HepG2 (cell line): ENCODE measurements around the gene GLTPD2. TPM values are rescaled to one million over a fixed set of nuclear protein-coding genes. Genes with fewer than 3 reads are reported as not detected.

ENCODE experiments used
- MZF1 ChIP-seq: sonication (generic); formaldehyde crosslinking; IDR thresholded peaks from 2 replicates; pipeline ENCODE4 v1.8.1; 2023; ENCODE audit warnings: mild to moderate bottlenecking, missing genetic modification reagents, borderline replicate concordance
- RAD21 ChIP-seq: fragments of 450-650 bp; formaldehyde crosslinking; IDR thresholded peaks from 2 replicates; pipeline ENCODE4 v1.5.0; 2020; ENCODE audit warnings: mild to moderate bottlenecking
- RERE ChIP-seq: IDR thresholded peaks from 2 replicates; pipeline ENCODE4 v1.6.1; 2016; ENCODE audit warnings: low read depth, missing genetic modification reagents, missing compliant biosample characterization
- STAT6 ChIP-seq: sonication (generic); formaldehyde crosslinking; IDR thresholded peaks from 2 replicates; pipeline ENCODE4 v1.4.0; 2020; ENCODE audit warnings: missing genetic modification reagents, mild to moderate bottlenecking, borderline replicate concordance
- TAF15 ChIP-seq: fragments of 200-400 bp; formaldehyde crosslinking; IDR thresholded peaks from one replicate; pipeline ENCODE4 v1.6.1; 2018; ENCODE audit warnings: mild to moderate bottlenecking, low read depth, low read length; ENCODE audit not compliant: poor library complexity, severe bottlenecking
- TEAD3 ChIP-seq: optimal IDR thresholded peaks from 2 replicates; pipeline ENCODE3; 2016; ENCODE audit warnings: borderline replicate concordance
- THAP7 ChIP-seq: sonication (generic); formaldehyde crosslinking; IDR thresholded peaks from 2 replicates; pipeline ENCODE4 v1.8.1; 2023; ENCODE audit warnings: mild to moderate bottlenecking, missing genetic modification reagents
- ZFY ChIP-seq: sonication (generic); formaldehyde crosslinking; IDR thresholded peaks from 2 replicates; pipeline ENCODE4 v1.4.0; 2020; ENCODE audit warnings: missing genetic modification reagents
- ZMYM3 ChIP-seq: sonication (generic); formaldehyde crosslinking; IDR thresholded peaks from 2 replicates; pipeline ENCODE4 v1.5.1; 2020; ENCODE audit warnings: mild to moderate bottlenecking, missing genetic modification reagents
- ZMYM4 ChIP-seq: sonication (generic); formaldehyde crosslinking; IDR thresholded peaks from 2 replicates; pipeline ENCODE4 v1.8.1; 2023; ENCODE audit warnings: mild to moderate bottlenecking, missing genetic modification reagents
- ZNF230 ChIP-seq: sonication (generic); formaldehyde crosslinking; IDR thresholded peaks from 2 replicates; pipeline ENCODE4 v1.4.0; 2020; ENCODE audit warnings: mild to moderate bottlenecking, missing genetic modification reagents
- ZNF616 ChIP-seq: sonication (generic); formaldehyde crosslinking; IDR thresholded peaks from 2 replicates; pipeline ENCODE4 v1.5.0; 2020; ENCODE audit warnings: low read depth, mild to moderate bottlenecking, missing genetic modification reagents
- ZNF644 ChIP-seq: IDR thresholded peaks from 2 replicates; pipeline ENCODE4 v1.6.1; 2016; ENCODE audit warnings: low read depth
- ZNF703 ChIP-seq: sonication (generic); formaldehyde crosslinking; IDR thresholded peaks from 2 replicates; pipeline ENCODE4 v1.5.1; 2020; ENCODE audit warnings: missing genetic modification reagents, mild to moderate bottlenecking, moderate library complexity, borderline replicate concordance
- ZUFSP ChIP-seq: sonication (generic); formaldehyde crosslinking; IDR thresholded peaks from 2 replicates; pipeline ENCODE4 v1.9.0; 2021; ENCODE audit warnings: missing genetic modification reagents, mild to moderate bottlenecking, borderline replicate concordance
- polyA plus RNA-seq, 8 experiments: library from polyadenylated mRNA; depleted of rRNA in 3 of 8; stranded (reverse) in 7 of 8; unstranded in 1 of 8; fragments of >200 nt; fragmentation: Illumina TruSeq in 4 of 8; extraction: Trizol in 4 of 8; gene quantifications; 2 replicates each; pipeline versions ENCODE4 v1.2.1 to v1.2.3, GENCODE V29; 2011 to 2016; ENCODE audit warnings: low read depth in 4 of 8, missing spikeins in 1 of 8, mixed read lengths in 1 of 8; ENCODE audit not compliant: insufficient read depth in 1 of 8
- total RNA-seq, 5 experiments: library from RNA; depleted of rRNA; stranded (reverse); fragments of >200 nt; fragmentation: Illumina TruSeq; extraction: Trizol; gene quantifications; 2 replicates each; pipeline ENCODE4 v1.2.3, GENCODE V29; 2016; ENCODE audit warnings: low read depth in 1 of 5

GLTPD2 gene
- total and polyA plus RNA-seq, 2 of the 13 experiments (the other 11 are each of a cell fraction or from before 2014, with no cell fraction given) = 7.5 to 12.9 TPM

- no peak for TF ChIP-seq STAT6
- no peak; the same call in 1 of the 2 replicates for TF ChIP-seq ZMYM4 (CRISPR knock-in tag)
- no peak for TF ChIP-seq THAP7 (CRISPR knock-in tag)
- TF ChIP-seq ZMYM3 (CRISPR knock-in tag) = peak; percentile 95
- TF ChIP-seq ZUFSP = no peak
- no peak for TF ChIP-seq ZNF230
- peak; percentile 65; the same call in 1 of the 2 replicates for TF ChIP-seq ZNF644
- TF ChIP-seq MZF1 = 0 out of 2 replicates have a peak, but pooled peaks have one; percentile 60
- TF ChIP-seq ZNF616 (CRISPR knock-in tag) = no peak
- no peak for TF ChIP-seq TAF15
- TF ChIP-seq TEAD3 (CRISPR knock-in tag) = peak; percentile 100
- peak; percentile 64; the same call in 1 of the 2 replicates for TF ChIP-seq RERE (CRISPR knock-in tag)
- no peak for TF ChIP-seq RAD21 (CRISPR knock-in tag)
- TF ChIP-seq ZNF703 (CRISPR knock-in tag) = no peak
- TF ChIP-seq ZFY (CRISPR knock-in tag) = peak; percentile 49
Measured at GRCh38 chr17:4777969-4778760, 10.6 kb upstream of the GLTPD2 start (continued).
